Activated CD4-positive, alpha-beta T cell treated with anti-CD3 and anti-CD28 coated beads, Interleukin-2, amount 50 U/mL, for 48 hours (primary cell): ENCODE results near the gene ATP8A1.
"Not testable (repeated sequence)": the region's sequence is repeated elsewhere in the genome, so short reads cannot be mapped to it uniquely, and the experiment has no call there.

Source experiments
- DNase-seq, 2 experiments: peaks; one replicate each; pipeline ENCODE4 v3.0.0-alpha.2; 2020

The ATP8A1 gene

GRCh38 chr4:42461216-42461615 lies 195.7 kb downstream of the ATP8A1 start:
- DNase-seq, result not testable (repeated sequence)

- DNase-seq, result no peak
Measured at GRCh38 chr4:42460043-42460442, 196.9 kb downstream of the ATP8A1 start.

DNA sequence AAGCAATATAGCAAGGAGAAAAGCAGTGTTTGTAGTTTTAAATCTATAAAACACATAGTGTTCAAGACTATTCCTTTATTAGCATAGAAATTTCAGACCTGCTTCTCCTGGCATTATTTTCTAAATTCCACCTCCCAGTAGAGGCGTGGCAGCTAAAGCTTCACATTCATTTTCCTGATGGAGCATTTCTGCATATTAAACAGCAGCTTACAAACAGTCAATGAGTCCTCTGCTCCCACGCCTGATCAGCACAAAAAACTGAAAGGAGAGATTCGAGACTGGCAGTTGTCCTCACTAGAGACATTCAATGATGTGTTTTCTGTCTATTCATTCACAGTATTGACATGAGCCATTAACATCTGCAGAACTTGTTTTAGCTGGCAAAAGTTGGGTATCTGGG lies 198.2 kb downstream of the ATP8A1 start:
- no peak for DNase-seq

- no peak for DNase-seq
Measured at GRCh38 chr4:42454755-42455420, 202.0 kb downstream of the ATP8A1 start.

GRCh38 chr4:42453612-42454011 lies 203.3 kb downstream of the ATP8A1 start:
- no peak for DNase-seq

- DNase-seq, result no peak
Measured at GRCh38 chr4:42452823-42453222, 204.1 kb downstream of the ATP8A1 start.

DNA sequence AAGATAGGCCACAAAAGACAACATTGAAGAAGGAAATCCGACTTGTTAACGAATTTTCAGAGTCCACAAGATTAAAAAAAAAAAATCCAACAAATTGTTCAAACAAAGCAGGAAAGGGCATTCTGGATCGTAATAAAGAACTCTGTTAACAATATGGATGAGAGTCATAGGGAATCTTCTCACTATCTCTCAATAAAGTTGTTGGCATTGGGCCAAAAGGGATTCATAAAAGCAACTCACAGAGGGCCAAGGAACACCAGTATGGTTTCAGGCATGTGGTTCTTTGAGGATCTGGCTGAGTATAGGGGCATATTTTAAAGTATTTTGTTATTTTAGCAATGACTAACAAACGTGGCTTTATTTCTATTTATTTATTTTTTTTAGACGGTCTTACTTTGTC lies 210.1 kb downstream of the ATP8A1 start:
- no peak for DNase-seq

DNA sequence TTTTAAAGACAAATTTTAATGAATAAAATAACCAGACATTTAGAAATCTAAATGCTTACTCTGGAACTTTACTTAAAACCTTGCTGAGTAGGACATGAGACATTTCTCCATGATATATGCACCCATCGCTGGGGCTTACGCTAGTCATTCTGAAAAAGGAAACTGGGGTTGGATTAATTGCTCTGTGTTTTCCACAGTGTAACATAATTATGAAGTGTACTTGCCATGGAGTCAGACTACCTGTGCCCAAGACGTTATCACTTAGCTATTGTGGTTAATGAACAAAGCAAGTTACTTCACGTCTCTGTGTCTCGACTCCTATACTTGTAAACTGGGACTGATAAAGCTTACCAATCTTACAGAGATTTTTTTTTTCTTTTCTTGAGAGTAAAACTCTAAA lies 211.9 kb downstream of the ATP8A1 start:
- no peak for DNase-seq

GRCh38 chr4:42442601-42443000 lies 214.3 kb downstream of the ATP8A1 start:
- DNase-seq, result no peak

DNA sequence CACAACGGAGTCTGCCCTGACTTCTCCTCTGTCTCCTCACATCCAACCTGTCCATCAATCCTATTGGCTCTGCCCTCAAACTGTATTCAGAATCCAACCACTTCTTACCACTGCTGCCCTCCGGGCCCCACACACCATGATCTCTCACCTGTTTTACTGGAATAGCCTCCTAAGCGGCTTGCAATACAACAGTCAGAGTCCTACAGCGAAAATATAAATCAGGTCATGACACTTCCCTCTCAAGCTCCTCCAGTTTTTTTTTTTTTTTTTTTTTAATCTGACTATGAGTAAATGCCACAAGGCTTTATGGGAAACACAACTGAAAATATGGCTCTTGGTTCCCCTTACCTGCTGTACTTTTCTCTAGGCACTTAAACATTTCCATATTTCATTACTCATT lies 216.8 kb downstream of the ATP8A1 start:
- DNase-seq, result no peak

GRCh38 chr4:42436928-42437565 lies 219.9 kb downstream of the ATP8A1 start:
- no peak for DNase-seq

DNA sequence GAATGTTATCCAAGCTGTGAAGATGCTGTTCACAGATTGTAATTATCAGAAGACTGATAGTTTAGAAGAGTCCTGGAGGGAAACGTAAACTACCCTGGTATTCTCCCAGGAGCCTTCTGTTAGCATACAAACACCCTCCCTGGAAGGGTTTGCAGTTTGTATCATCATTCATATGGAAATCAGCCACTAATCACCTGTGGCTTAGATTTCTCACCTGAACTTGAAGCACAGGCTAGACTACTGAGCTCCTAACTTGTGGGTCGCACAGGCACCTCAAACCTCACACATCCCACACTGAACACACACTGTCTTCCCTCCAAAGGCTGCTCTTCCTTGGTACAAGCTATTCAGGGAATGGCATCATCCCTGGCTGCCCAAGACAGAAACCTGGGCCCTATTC lies 228.9 kb downstream of the ATP8A1 start:
- DNase-seq, result no peak

DNA sequence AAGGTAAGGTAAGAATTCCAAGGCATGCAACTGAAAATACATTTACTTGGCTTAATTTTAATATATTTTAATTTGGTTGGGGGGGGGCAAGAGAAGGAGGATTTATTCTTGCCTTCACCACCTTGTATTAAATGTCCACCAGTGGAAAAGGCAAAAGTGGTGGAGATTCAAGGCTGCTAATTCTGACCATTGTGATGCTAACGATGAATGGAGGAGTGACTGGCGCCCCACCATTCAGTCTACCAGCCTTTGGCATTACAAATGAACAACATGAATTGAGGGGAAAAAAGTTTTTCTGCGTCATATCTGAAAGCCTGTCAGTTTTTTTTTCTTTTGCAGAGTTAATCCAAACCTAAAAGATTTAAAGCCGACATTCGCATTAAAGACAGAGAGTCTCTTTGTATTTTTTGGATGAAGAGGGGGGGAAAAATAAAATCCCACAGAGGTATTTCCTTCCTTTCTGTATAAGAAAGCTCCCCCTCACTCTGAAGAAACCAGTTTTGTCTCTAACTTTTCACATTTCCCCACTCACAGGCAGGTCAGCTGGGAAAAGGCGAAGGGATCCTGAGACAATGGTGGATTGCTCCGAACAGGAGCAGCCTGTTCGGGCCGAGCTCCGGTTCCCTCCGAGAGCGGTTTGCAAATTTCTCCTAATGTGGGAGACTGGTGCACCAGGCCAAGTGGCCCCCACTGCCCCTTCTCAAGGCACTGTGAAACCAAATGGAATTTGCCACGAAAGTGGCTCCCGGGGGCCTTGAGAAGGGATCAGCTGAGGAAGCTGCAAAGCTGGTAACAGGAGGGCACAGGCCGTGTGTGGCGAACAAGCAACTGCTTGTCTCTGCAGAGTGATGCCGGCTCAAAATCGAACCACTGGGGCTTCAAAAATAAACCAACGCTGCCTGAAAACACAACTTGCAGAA lies 231.5 kb downstream of the ATP8A1 start:
- DNase-seq, result no peak

- DNase-seq, result no peak
Measured at GRCh38 chr4:42420140-42420539, 236.8 kb downstream of the ATP8A1 start.

DNA sequence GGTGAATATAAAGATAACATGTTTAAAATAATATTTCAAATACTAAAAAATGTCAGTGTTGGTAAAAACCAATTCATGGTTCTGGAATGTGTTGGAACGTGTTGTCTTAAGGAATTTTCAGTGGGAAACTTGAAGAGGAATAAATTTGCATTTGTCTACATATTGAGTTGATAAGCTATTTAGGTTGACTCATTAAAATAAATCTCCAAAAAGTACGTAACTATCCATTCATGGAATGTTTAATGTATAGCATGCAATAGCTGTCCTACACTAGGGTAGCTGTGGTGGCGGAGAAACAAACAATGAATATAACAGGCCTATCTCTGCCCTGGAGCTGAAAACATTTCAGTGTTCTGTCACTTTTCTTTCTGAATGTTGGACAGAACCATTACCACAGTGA lies 239.4 kb downstream of the ATP8A1 start:
- no peak for DNase-seq

- no peak for DNase-seq
Measured at GRCh38 chr4:42416017-42416416, 240.9 kb downstream of the ATP8A1 start.

DNA sequence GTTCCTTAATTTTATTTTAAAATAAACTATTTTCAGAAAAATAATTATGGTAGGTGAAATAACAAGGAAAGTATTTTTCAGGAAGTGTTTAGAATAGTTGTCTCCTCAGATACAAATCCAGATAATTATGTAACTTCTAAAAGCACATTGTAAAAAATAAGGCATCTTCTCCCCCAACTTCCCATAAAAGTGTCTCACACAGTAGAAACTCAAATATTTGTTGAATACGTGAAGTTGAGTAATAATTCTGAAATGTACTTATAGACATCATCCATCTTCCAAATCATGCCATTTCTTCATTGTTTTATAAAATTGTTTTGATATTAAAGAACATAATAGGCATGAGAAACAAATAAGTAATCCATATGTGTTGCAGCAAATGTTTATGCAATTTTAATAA lies 241.6 kb downstream of the ATP8A1 start:
- DNase-seq, result no peak

DNA sequence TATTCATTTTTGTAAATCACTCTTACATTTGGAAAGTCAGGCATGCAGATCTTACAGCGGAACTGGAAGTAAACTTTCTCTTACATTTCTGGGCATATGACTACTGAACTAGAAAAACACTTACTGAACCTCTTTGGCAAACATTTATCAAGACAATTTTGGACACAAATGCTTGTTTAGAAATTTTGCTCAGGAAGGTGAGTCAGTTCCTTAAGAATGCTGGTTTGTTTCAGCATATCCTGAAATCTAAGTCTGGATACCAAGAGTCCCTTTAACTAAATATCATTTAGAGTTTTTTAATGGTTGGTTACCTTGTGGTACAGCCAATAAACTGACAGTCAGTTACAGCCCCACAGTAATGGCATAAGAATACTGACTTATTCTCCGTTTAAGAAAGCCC lies 244.7 kb downstream of the ATP8A1 start:
- DNase-seq, result no peak

DNA sequence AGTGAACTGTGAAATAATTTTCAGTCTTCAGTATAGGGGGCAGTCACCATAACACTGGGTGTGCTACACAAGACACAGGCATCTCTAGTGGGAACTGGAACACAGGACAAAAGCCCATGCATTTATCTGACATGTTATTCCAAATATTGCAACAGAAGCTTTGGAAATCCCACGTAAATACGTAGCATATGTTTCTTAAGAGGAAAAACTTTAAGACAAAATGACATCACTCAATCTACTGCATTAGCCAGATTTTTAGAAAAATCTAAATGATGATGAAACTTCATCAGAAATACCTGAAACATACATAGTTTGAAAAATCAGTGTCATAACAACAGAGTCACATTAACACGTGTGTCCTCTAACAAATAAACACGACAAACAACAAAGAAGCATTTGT lies 245.1 kb downstream of the ATP8A1 start:
- DNase-seq, result no peak

- DNase-seq, result no peak
Measured at GRCh38 chr4:42410446-42410845, 246.5 kb downstream of the ATP8A1 start.

GRCh38 chr4:42404001-42404400 lies 252.9 kb downstream of the ATP8A1 start:
- no peak for DNase-seq

DNA sequence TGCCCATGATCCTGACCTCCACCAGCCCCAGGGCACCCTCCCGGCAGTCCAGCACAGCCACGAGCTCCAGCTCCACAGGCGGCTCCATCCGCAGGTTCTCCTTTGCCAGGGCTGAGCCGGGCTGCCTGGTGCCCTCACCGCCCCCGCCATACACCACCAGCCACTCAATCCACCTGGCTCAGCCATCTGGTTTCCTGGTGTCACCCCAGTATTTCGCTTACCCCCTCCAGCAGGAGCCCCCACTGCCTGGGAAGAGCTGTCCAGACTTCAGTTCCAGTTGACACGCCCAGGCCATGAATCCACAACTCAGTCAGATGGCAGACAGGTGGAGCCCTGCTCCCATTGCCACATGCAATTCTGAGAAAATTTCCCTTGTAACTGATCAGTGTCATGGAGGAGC lies 255.7 kb downstream of the ATP8A1 start:
- DNase-seq, result no peak

GRCh38 chr4:42399393-42399792 lies 257.5 kb downstream of the ATP8A1 start:
- no peak for DNase-seq

DNA sequence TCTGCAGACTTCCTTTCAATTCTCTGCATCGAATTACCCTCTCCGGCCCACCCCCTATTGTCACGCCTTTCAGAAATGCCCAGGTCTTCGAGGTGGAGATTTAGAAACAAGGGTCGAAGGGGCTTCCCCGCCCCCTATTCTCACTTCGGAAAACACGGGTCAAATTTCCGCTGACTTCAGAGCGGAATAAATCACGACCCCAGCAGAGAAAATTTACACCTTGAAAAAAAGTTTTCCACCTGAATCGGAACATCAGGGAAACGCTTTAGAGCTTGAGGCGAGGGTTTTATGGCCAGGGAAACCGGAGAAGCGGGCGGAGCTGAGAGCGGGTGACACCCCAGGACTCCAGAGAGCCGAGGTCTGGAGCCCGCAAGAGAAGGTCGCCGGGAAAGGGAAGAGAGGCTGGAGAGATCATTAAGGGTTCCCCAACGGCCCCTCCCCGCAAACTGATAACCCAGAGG lies 258.0 kb downstream of the ATP8A1 start:
- peak in 1 of 2 experiments; percentile 1 for DNase-seq
